ENCODE results near the gene TCF12.

TCF12 gene

DNA sequence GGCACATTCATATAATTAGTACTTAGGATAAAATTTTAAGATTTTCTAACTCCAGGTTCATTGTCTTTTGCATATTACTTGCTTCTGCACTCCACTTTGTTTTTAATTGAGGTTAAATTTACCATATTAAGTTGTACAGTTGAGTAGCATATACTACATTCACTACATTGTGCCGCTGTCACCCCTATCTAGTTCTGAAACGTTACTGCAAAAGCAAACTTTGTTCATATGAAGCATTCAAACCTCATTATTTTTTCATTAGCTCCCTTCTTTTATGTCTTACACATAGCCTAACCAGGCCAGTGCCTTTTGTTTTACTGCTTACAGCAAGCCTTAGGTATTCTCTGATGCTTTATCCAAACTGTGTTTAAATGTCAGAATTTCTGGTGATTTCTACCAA lies 274.7 kb downstream of the TCF12 start:
- Histone ChIP-seq H3K4me3 (replicated peaks; ENCODE audit: insufficient read depth, low read length) (no peak overlapping the region), H3K27ac (replicated peaks) (no peak overlapping the region), H3K27me3 (ENCODE audit: insufficient read depth, poor library complexity, severe bottlenecking) (no peaks in the 10 kb centered on the region)
- DNase-seq (ENCODE audit: low read depth in 1 of 2, low spot score in 1 of 2) = no peak
- no peak for TF ChIP-seq SPI1 (IDR thresholded peaks at IDR 0.05; ENCODE audit: borderline replicate concordance, low read depth)
- TF ChIP-seq, protein P1, sequence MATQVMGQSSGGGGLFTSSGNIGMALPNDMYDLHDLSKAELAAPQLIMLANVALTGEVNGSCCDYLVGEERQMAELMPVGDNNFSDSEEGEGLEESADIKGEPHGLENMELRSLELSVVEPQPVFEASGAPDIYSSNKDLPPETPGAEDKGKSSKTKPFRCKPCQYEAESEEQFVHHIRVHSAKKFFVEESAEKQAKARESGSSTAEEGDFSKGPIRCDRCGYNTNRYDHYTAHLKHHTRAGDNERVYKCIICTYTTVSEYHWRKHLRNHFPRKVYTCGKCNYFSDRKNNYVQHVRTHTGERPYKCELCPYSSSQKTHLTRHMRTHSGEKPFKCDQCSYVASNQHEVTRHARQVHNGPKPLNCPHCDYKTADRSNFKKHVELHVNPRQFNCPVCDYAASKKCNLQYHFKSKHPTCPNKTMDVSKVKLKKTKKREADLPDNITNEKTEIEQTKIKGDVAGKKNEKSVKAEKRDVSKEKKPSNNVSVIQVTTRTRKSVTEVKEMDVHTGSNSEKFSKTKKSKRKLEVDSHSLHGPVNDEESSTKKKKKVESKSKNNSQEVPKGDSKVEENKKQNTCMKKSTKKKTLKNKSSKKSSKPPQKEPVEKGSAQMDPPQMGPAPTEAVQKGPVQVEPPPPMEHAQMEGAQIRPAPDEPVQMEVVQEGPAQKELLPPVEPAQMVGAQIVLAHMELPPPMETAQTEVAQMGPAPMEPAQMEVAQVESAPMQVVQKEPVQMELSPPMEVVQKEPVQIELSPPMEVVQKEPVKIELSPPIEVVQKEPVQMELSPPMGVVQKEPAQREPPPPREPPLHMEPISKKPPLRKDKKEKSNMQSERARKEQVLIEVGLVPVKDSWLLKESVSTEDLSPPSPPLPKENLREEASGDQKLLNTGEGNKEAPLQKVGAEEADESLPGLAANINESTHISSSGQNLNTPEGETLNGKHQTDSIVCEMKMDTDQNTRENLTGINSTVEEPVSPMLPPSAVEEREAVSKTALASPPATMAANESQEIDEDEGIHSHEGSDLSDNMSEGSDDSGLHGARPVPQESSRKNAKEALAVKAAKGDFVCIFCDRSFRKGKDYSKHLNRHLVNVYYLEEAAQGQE (IDR thresholded peaks at IDR 0.05; ENCODE audit: insufficient replicate concordance, low read depth) = peak; percentile 56

DNA sequence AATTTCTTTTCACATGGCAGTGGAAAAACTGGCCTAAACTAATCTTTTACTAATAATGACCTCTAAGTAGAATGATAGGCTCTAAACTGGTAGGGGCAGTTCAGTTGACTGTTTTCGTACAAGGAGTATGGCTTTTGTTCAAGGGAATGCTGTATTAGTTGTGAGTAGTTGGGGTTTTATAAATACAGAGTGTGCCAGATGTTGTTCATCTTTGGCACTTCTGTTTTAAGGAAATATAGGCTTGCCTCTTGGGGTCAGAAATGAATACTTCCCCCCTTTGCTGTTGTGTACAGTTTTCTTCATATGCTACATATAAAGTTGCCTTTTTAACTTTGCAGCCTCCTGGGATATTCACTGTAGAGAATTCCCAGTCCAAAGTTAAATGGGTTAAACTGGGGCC lies 276.9 kb downstream of the TCF12 start:
- Histone ChIP-seq H3K27ac (replicated peaks) (no peak overlapping the region), H3K4me3 (replicated peaks; ENCODE audit: insufficient read depth, low read length) (no peak overlapping the region), H3K27me3 (ENCODE audit: insufficient read depth, poor library complexity, severe bottlenecking) (no peaks in the 10 kb centered on the region)
- TF ChIP-seq POLR2AphosphoS5 (IDR thresholded peaks at IDR 0.05; ENCODE audit: low read depth) (no peak), SPI1 (IDR thresholded peaks at IDR 0.05; ENCODE audit: borderline replicate concordance, low read depth) (no peak), GABPA (IDR thresholded peaks at IDR 0.05; ENCODE audit: low read depth) (no peak)
- TF ChIP-seq, protein P2, sequence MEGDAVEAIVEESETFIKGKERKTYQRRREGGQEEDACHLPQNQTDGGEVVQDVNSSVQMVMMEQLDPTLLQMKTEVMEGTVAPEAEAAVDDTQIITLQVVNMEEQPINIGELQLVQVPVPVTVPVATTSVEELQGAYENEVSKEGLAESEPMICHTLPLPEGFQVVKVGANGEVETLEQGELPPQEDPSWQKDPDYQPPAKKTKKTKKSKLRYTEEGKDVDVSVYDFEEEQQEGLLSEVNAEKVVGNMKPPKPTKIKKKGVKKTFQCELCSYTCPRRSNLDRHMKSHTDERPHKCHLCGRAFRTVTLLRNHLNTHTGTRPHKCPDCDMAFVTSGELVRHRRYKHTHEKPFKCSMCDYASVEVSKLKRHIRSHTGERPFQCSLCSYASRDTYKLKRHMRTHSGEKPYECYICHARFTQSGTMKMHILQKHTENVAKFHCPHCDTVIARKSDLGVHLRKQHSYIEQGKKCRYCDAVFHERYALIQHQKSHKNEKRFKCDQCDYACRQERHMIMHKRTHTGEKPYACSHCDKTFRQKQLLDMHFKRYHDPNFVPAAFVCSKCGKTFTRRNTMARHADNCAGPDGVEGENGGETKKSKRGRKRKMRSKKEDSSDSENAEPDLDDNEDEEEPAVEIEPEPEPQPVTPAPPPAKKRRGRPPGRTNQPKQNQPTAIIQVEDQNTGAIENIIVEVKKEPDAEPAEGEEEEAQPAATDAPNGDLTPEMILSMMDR (IDR thresholded peaks at IDR 0.05; ENCODE audit: insufficient read depth, low read length) = no peak
- TF ChIP-seq, protein P1 (IDR thresholded peaks at IDR 0.05; ENCODE audit: insufficient replicate concordance, low read depth) = no peak
- DNase-seq (ENCODE audit: low read depth in 1 of 2, low spot score in 1 of 2) = no peak

DNA sequence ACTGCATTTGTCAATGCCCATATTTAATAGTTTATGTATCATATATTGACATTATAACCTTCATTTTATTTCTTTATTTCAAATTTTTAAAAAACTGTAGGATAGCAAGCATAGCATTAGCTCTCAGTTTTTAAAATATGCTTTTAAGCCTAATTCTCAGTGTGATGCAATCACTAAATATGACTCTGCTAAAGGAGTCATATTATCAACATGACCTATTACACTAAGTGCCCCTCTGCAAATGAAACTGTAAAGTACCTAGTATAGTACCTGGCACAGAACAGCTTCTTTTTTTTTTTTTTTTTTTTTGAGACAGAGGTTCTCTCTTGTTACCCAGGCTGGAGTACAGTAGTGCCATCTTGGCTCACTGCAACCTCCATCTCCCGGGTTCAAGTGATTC lies 278.4 kb downstream of the TCF12 start:
- TF ChIP-seq GABPA (IDR thresholded peaks at IDR 0.05; ENCODE audit: low read depth) = no peak
- TF ChIP-seq, protein P1 (IDR thresholded peaks at IDR 0.05; ENCODE audit: insufficient replicate concordance, low read depth) = no peak
- TF ChIP-seq, protein P2 (IDR thresholded peaks at IDR 0.05; ENCODE audit: insufficient read depth, low read length) = no peak
- no peak for TF ChIP-seq SPI1 (IDR thresholded peaks at IDR 0.05; ENCODE audit: borderline replicate concordance, low read depth)
- no peak for TF ChIP-seq POLR2AphosphoS5 (IDR thresholded peaks at IDR 0.05; ENCODE audit: low read depth)
- H3K4me3 ChIP-seq (replicated peaks; ENCODE audit: insufficient read depth, low read length) = no peak overlapping the region
- H3K27me3 ChIP-seq (ENCODE audit: insufficient read depth, poor library complexity, severe bottlenecking) = no peaks in the 10 kb centered on the region
- H3K27ac ChIP-seq (replicated peaks) = no peak overlapping the region
- DNase-seq (ENCODE audit: low read depth in 1 of 2, low spot score in 1 of 2) = no peak

DNA sequence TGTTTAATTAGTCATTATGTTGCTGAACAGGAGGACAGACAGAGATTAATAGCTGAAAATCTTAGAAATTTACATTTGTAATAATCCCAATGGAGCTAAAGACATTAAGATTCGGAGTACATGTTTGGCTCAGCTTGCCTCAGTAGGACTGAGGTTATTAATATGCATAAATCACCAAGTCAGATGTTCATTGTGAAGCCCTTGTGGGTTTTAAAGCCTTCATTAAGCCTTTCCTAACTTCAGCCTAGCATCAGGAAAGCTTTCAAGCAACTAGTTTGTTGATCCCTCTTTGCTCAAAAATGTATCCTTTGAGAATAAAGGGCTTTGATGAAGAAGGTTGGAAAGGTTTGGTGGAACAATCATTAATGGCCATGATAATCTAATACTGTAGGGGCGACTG lies 279.7 kb downstream of the TCF12 start:
- no peak for DNase-seq (ENCODE audit: low read depth in 1 of 2, low spot score in 1 of 2)
- no peak overlapping the region for H3K4me3 ChIP-seq (replicated peaks; ENCODE audit: insufficient read depth, low read length)
- H3K27ac ChIP-seq (replicated peaks) = no peak overlapping the region
- no peaks in the 10 kb centered on the region for H3K27me3 ChIP-seq (ENCODE audit: insufficient read depth, poor library complexity, severe bottlenecking)
- TF ChIP-seq GABPA (IDR thresholded peaks at IDR 0.05; ENCODE audit: low read depth) = no peak
- no peak for TF ChIP-seq POLR2AphosphoS5 (IDR thresholded peaks at IDR 0.05; ENCODE audit: low read depth)
- TF ChIP-seq, protein P1 (IDR thresholded peaks at IDR 0.05; ENCODE audit: insufficient replicate concordance, low read depth) = no peak
- TF ChIP-seq SPI1 (IDR thresholded peaks at IDR 0.05; ENCODE audit: borderline replicate concordance, low read depth) = no peak
- TF ChIP-seq, protein P2 (IDR thresholded peaks at IDR 0.05; ENCODE audit: insufficient read depth, low read length) = no peak

All from HL-60 (cell line).